RWPE2 (cell line): Measurements from ENCODE around the gene DNAJC6.

Experiments used
- ATAC-seq: fragments of 200-7000 bp; cut with Tn5 transposase; 3 replicates; pipeline ENCODE4 v1.9.1; 2021; ENCODE audit warnings: low read depth
- DNase-seq: peaks from one replicate; pipeline ENCODE4 v3.0.0-alpha.2; 2020; ENCODE audit warnings: low spot score
- H3K27ac ChIP-seq: fragments of 450-650 bp; 2 replicates; pipeline ENCODE4 v1.5.1; 2017; ENCODE audit warnings: mild to moderate bottlenecking; ENCODE audit not compliant: poor library complexity, severe bottlenecking
- H3K27me3 ChIP-seq: fragments of 250-450 bp; sonication (Bioruptor Pico); 2 replicates; pipeline ENCODE4 v1.5.1; 2021; ENCODE audit warnings: mild to moderate bottlenecking, moderate library complexity; ENCODE audit not compliant: insufficient read depth, poor library complexity, severe bottlenecking
- H3K36me3 ChIP-seq: fragments of 250-450 bp; sonication (Bioruptor Pico); 2 replicates; pipeline ENCODE4 v1.5.1; 2020; ENCODE audit warnings: low read depth, mild to moderate bottlenecking, moderate library complexity
- H3K4me1 ChIP-seq: fragments of 250-450 bp; sonication (Bioruptor Pico); 2 replicates; pipeline ENCODE4 v1.5.1; 2021; ENCODE audit warnings: mild to moderate bottlenecking, moderate library complexity; ENCODE audit not compliant: insufficient read depth, poor library complexity, severe bottlenecking
- H3K4me3 ChIP-seq: fragments of 250-450 bp; sonication (Bioruptor Pico); 2 replicates; pipeline ENCODE4 v1.5.1; 2021; ENCODE audit warnings: mild to moderate bottlenecking, moderate library complexity; ENCODE audit not compliant: severe bottlenecking
- H3K9me3 ChIP-seq: fragments of 250-450 bp; sonication (Bioruptor Pico); 2 replicates; pipeline ENCODE4 v1.5.1; 2021; ENCODE audit warnings: mild to moderate bottlenecking, moderate library complexity; ENCODE audit not compliant: severe bottlenecking
- CTCF ChIP-seq: fragments of 450-650 bp; IDR thresholded peaks from one replicate; pipeline ENCODE4 v1.5.1; 2017; ENCODE audit warnings: mild to moderate bottlenecking, moderate library complexity; ENCODE audit not compliant: poor library complexity, severe bottlenecking

DNAJC6 gene

DNA sequence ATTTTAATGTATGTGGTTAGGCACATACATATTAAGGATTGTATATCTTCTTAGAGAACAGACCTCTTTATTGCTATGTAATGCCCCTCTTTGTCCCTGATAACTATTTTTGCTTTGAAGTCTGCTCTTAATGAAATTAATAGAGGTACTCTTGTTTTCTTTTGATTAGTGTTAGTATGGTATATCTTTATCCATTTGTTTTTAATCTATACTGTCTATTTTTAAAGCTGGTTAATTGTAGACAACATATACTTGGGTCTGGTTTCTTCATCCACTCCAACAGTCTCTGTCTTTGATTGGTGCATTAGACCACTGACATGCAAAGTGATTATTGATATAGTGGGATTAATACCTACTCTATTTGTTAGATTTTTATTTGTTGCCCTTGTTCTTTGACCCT, 147.1 kb downstream of the DNAJC6 start:
- Histone ChIP-seq H3K36me3 (no peaks in the 10 kb centered on the region), H3K9me3 (no peaks in the 10 kb centered on the region), H3K27me3 (no peaks in the 10 kb centered on the region), H3K4me3 (no peak overlapping the region), H3K27ac (no peak overlapping the region), H3K4me1 (no peaks in the 10 kb centered on the region)
- ATAC-seq (no peak), DNase-seq (no peak)
- TF ChIP-seq CTCF, result no peak

DNA sequence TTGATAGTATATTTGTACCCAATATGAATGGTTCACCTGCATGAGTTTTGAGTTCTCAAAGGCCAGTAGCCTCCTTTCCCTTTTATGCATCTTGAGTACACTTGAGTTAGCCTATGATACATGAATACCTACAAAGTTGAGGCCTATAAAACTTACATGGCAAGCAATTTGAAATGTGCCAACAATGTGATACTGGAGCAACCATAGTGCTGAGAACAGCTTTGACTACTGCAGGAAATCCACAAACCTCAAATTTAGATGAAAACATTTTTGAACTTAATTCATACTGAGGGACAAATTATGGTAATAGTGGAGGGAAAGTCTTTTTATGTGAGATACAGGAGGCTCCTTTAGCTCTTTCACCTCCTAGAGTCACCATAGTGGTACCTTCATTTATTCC, 148.5 kb downstream of the DNAJC6 start:
- ATAC-seq, result no peak
- no peak for TF ChIP-seq CTCF
- Histone ChIP-seq H3K36me3 (no peaks in the 10 kb centered on the region), H3K4me3 (no peak overlapping the region), H3K9me3 (no peaks in the 10 kb centered on the region), H3K4me1 (no peaks in the 10 kb centered on the region), H3K27ac (no peak overlapping the region), H3K27me3 (no peaks in the 10 kb centered on the region)
- DNase-seq, result no peak

DNA sequence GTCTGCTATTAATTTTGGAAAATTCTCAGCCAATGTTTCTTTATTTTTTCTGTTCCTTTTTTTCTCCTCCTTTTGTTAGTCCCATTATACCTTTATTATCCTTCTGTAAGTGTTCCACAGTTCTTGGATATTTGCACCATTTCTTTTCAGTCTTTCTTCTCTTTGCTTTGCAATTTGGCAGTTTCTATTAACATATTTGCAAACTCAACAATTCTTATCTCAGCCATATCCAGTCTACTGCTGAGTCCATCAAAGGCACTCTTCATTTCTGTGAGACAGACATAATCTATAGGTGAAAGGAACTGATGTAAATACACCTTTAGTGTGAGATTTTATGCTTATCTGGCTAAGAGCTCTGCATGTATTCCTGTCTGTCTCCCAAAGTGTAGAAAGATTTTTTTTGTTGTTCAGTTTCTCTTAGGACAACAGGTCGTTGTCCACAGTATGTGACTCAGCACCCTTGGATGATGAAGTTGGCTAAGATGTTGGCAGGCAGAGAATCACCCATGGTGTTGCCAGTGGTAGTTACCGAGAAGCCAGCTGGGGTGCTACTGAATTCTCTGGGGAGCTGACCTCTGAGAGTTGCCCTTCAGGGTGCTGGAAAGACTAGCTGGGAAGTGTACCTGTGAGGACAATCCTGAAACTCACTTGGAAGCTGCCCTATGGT, 149.5 kb downstream of the DNAJC6 start:
- Histone ChIP-seq H3K4me3 (no peak overlapping the region), H3K36me3 (no peaks in the 10 kb centered on the region), H3K27me3 (no peaks in the 10 kb centered on the region), H3K9me3 (no peaks in the 10 kb centered on the region), H3K27ac (no peak overlapping the region), H3K4me1 (no peaks in the 10 kb centered on the region)
- ATAC-seq (0 out of 3 replicates have a peak, but pooled peaks have one; percentile 14), DNase-seq (no peak)
- no peak for TF ChIP-seq CTCF

GRCh38 chr1:65459397-65459768, 150.0 kb downstream of the DNAJC6 start:
- H3K4me1 ChIP-seq, result no peaks in the 10 kb centered on the region
- H3K36me3 ChIP-seq, result no peaks in the 10 kb centered on the region
- DNase-seq, result no peak
- ATAC-seq, result peak; percentile 54; the same call in 1 of the 3 replicates
- peak; percentile 72 for TF ChIP-seq CTCF
- no peak overlapping the region for H3K27ac ChIP-seq
- no peaks in the 10 kb centered on the region for H3K27me3 ChIP-seq
- no peaks in the 10 kb centered on the region for H3K9me3 ChIP-seq
- no peak overlapping the region for H3K4me3 ChIP-seq
